HG03575 (cell line): ENCODE results near the gene MIER2.
"Not testable (repeated sequence)": the region's sequence is repeated elsewhere in the genome, so short reads cannot be mapped to it uniquely, and the experiment has no call there.

Source experiments
- ATAC-seq: cut with Tn5 transposase; IDR thresholded peaks from one replicate; pipeline ENCODE4 v1.9.1; 2021; ENCODE audit not compliant: unreplicated experiment, insufficient number of reproducible peaks, low FRiP score; ENCODE audit errors: extremely low read depth

MIER2 gene

DNA sequence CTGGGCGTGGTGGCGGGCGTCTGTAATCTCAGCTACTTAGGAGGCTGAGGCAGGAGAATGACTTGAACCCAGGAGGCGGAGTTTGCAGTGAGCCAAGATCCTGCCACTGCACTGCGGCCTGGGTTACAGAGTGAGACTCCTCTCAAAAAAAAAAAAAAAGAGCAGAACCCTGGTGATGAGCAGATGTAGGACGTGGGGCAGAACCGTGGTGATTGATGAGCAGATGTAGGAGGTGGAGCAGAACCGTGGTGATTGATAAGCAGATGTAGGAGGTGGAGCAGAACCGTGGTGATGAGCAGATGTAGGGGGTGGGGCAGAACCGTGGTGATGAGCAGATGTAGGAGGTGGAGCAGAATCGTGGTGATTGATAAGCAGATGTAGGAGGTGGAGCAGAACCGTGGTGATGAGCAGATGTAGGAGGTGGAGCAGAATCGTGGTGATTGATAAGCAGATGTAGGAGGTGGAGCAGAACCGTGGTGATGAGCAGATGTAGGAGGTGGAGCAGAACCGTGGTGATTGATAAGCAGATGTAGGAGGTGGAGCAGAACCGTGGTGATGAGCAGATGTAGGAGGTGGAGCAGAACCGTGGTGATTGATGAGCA, 36.1 kb upstream of the MIER2 start:
- ATAC-seq = not testable (repeated sequence)

DNA sequence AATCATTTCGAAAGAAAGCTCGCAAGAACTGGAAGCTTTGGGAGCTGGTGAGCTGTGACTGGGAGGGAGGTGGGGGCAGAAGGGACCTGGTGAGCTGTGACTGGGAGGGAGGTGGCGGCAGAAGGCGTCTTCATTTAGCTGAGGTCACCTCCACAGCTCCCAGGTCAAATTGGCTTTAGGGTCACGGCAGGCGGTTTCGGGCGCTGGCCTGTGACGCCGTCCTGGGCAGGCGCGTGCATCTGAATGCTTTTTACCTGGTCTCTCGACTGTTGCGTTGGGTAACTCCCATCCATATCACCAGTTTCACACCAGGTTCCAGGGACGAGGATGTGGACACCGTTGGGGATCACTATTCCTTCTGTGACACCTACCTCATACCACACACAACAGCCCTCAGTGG, 35.2 kb upstream of the MIER2 start:
- no peak for ATAC-seq

- no peak for ATAC-seq
Observed at GRCh38 chr19:378706-379105, 34.1 kb upstream of the MIER2 start.

DNA sequence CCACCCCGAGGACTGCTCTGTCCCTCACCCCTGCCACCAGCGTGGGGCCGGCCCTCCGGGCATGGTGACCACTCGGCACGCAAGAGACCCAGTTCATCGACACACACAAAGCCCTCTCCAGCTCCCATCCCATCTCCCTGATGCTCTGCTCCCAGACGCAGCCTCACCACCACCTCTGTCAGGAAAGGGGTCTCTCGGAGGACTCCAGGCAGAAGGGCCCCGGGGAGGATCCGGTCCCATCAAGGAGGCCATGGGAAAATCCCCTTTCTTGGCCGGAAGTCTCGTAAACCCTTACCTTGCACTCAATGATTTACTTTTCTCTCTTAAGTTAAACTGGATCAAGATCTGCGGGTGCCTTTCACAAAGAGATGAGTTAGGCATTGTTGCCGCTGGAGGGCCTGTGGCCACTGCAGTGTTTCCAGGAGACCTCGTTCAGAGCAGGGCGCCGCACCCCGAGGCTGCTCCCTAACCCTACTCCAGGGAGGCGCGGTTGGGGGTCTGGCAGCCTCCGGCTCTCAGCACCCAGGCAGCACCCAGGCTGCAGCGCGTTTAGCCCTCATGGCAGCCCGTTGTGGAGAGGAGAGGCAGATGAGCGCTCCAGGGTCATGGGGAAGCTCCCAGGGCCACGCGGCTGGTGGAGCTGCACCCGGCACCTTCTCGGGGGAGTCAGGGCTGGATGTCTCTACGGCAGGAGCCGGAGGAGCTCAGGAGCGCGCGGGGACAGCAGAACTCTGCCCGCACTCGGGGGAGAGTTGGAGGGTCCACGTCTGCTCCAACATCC, 33.4 kb upstream of the MIER2 start:
- ATAC-seq = no peak

DNA sequence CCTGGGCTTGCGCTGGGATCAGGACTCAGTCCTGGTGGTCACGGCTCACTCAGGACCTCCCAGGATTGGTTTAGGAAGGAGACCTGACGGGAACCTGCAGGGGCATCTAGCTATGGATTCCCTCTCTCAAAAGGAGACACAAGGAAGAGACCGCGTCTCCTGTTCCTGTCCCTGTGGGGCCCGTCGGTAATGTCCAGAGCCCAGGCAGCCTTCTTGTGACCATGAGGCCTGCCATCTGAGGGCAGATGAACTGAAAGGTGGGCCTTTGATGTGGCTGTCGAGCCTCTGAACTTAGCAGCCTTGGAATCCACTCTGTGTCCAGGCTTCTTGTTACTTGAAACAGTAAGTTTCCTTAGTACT, 31.5 kb upstream of the MIER2 start:
- no peak for ATAC-seq

GRCh38 chr19:375395-376110, 31.0 kb upstream of the MIER2 start:
- ATAC-seq = no peak

- ATAC-seq = no peak
Observed at GRCh38 chr19:374886-375235, 30.3 kb upstream of the MIER2 start.

GRCh38 chr19:374183-374885, 29.7 kb upstream of the MIER2 start:
- ATAC-seq = no peak

DNA sequence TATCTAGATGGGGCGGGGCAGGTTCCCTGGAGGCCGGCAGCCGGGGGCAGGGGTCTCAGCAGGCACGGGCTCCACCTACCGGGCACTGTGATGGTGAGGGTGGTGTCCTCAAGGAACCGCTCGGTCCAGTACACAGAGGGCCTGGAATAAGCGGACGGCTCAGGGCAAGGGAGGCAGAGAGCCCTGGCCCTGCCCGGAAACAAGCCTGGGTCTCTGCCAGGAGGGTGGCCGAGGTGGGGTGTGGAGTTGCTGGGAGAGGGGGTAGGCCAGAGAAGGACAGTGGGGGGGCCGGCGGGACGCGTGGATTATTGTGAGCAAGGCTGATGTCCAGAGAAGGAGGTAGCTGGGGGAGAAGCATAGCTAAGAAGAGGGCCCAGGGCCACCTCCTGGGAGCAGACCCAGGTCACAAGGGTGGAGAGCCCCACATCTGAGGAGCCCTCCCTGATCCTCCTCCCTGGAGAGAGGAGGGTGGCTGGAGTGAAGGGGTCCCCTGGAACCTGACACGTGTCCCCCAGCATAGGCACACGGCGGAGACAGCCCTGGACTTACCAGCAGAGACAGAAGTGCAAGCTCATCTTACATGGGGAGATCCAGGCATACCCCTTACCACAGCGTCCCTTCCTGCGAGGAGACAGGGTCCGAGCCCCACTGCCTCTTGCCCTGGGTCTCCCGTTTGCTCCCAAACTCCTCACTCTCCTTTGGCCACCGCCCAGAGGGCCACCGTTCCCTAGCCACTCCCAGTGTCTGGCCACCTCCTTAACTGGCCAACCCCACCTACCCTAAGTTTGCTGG, 29.0 kb upstream of the MIER2 start:
- no peak for ATAC-seq

DNA sequence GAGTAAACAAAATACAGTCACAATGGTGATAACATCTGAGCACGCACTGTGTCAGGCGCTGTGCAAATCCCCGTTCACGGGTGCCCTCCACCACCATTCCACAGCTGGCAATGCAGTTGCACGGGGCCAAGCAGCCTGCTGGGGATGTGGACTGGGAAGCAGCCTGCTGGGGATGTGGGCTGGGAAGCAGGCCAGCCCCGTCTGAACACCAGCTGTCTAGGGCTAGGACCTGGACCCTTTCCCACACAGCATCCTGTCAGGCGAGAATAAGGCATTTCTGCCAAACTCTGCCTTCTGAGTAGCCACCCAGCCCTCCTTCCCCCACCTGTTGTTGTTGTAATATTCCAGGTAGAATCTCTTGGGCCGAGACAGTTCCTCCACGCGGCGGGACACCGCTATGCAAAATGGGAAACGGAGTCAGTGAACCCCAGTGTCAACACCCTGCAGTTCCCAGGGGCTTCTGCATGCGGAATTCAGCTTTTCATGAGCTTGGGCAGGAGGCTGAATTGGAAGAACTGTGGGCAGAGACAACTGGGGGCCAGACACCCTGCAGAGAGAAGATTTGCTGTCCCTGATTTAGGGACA, 27.8 kb upstream of the MIER2 start:
- no peak for ATAC-seq

DNA sequence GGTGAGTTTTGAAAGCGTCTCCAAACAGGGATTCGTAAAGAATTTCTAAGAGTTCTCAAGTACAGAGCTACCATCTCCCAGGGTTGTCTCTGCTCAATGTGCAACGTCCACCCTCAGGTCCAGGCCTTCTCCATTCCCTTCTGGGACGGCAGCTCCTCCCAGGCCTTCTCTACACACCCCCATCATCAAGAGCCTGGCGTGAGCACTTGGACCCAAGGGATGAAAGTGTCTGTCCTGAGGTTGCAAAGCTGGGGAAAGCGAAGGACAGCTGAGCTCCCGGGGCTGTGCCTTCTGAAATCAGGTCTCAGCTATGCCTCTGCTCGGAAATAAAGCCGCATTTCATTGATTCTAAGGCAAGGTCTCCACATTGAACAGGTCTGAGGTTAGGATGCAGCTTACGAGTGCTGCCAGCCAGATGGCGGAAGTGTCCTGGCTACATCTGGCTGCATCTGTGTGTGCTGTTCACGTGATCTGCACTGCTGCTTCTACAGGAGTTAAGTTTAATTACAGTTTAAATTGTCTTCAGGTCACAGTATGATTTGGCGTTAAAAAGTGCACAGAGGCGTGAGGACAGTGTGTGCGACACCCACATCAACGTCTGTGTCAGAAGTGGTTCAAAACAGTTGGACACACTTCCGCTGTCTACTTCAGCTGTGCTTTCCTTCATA, 27.0 kb upstream of the MIER2 start:
- no peak for ATAC-seq

- ATAC-seq = no peak
Observed at GRCh38 chr19:370641-371330, 26.2 kb upstream of the MIER2 start.

GRCh38 chr19:369876-370275, 25.3 kb upstream of the MIER2 start:
- ATAC-seq = no peak

GRCh38 chr19:369256-369655, 24.7 kb upstream of the MIER2 start:
- ATAC-seq = no peak

DNA sequence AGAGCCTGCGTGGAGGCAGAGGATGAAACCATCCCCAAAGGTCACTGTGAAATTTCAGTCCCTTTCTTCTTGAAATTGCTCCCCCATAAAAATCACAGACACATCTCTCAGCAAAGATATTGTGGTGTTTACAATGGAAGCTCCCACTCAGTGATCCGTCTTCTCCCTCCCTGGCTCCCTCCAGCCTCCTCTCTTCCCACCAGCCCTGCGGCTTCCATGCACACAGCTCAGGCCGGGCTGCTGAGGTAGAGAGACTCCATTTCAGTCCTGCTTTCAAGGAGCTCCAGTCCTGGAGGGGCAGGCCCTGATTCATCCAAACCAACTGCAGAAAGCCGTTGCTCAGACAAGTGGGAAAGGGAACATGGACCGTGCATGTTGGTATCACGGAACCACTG, 24.0 kb upstream of the MIER2 start:
- ATAC-seq = no peak

DNA sequence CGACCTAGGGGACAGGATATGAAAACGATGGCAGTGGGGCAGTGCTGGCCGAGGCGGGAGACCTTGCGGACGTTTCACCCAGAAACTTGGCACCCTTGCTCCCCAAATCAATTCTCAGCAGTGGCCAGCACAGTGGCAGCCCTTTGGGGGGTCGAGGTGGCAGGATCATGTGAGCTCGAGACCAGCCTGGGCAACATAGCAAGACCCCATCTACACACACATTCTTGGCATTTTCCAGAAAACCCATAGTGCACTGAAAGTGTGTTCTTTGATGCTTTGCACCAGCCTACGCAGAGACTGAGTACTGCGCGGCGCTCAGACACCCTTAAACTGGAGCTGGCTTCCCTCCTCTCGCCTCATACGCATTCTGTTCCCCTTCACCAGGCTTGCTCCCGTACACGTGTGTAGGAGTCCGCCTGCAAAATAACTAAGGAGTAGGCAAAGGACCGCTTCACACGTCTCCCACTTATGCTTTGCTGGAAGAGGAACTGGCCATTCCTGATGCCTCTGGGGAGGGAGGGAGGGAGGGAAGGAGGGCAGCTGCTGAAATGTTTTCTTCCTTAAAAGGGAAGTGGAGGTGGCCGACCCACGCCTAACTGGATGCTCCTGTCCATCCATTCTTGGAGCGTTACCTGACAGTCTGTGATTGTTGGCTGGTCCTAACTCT, 23.5 kb upstream of the MIER2 start:
- no peak for ATAC-seq

DNA sequence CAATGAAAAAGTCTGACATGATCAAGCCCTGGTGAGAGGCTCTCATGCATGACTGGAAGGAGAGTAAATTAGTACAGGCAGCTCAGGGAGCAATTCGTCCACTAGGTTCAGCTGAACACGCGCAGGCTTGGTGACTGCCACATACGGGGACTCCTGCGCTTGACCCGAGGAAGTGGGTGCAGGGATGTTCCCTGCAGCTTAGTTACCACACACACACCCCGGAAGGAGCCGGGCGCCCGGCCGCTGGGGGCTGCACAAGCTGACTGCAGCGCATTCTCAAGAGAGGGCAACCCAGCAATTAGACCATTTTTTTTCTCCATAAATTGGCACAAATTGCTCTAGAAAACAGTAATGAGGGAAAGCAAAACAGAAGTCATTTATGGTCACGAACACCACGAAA, 23.0 kb upstream of the MIER2 start:
- no peak for ATAC-seq
